Kasumi-1 (cell line): ENCODE results near the gene SYT10.
"Not testable (repeated sequence)": the region's sequence is repeated elsewhere in the genome, so short reads cannot be mapped to it uniquely, and the experiment has no call there.

ENCODE experiments used
- DNase-seq, 2 experiments: peaks; one replicate each; lab custom pipeline; 2025; lab: John Stamatoyannopoulos, UW

The SYT10 gene, protein sequence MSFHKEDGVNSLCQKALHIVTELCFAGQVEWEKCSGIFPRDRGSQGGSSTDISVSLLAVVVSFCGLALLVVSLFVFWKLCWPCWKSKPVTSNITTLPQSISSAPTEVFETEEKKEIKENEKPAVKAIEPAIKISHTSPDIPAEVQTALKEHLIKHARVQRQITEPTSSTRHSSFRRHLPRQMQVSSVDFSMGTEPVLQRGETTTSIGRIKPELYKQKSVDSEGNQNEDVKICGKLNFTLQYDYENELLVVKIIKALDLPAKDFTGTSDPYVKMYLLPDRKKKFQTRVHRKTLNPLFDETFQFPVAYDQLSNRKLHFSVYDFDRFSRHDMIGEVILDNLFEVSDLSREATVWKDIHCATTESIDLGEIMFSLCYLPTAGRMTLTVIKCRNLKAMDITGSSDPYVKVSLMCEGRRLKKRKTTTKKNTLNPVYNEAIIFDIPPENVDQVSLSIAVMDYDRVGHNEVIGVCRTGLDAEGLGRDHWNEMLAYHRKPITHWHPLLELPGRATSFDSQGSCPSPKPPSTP

DNA sequence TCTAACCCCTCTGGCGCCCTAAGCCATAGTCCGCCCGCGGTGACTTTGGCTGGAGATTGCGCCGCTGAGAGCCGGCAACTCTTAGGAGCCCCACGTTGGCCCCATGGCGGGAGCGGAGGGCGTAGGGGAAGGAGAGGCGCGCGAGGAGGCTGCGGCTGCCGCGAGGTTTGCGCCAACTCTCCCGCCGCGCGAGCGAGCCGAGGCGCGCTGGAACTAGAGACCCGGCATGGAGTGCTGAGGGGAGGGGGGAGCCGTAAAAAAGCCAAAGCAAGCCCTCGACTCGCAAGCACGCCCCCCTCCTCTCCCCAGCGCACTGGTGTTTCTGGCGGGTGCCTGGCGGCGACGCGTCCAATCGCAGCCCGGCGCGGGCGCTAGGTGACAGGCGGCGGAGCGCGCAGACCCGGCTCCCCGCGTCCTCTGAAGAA, at the start of gene SYT10:
Gene SYT10, minus strand, starts transcription at position 233 of the 425 bp plus-strand sequence. CDS start 297 bp downstream, outside the sequence.
- no peak for DNase-seq

DNA sequence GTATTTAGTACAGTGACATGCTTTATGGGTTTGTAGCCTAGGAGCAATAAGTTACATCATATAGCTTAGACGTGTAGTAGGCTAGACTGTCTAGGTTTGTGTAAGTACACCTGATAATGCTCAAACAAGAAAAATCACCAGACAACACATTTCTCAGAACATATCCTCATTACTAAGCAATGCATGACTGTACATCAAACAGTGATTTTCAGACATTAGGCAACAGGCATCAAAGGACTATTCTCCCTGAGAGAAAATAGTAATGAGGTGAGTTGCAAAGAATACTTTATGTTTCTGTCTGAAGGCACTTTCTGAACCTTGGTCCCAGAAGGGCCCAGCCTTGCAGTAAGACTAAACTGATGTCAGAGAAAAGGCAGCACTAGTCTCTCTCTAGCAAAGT, 48.4 kb upstream of the SYT10 start:
- no peak for DNase-seq

GRCh38 chr12:33486058-33486457, 46.4 kb upstream of the SYT10 start:
- DNase-seq = no peak

GRCh38 chr12:33484161-33484560, 44.5 kb upstream of the SYT10 start:
- DNase-seq = no peak

GRCh38 chr12:33480366-33480765, 40.7 kb upstream of the SYT10 start:
- DNase-seq = no peak

DNA sequence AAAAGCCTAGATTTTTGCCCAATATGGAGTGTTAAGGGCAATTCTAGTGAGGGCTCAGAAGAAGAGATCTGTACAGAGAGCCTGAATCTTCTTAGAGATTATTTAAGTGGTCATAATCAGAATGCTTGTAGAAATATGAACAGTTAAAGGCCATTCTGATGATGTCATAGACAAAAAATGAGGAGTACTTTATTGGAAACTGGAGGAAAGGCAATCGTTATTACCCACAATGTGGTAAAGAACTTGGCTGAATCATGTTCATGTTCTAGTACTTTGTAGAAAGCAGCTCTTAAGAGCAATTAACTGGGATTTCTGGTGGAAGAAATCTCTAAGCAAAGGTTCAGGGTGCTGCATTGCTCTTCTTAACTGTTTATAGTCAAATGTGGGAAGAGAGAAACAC, 36.4 kb upstream of the SYT10 start:
- no peak for DNase-seq

- DNase-seq = no peak
Measured at GRCh38 chr12:33472299-33472698, 32.7 kb upstream of the SYT10 start.

DNA sequence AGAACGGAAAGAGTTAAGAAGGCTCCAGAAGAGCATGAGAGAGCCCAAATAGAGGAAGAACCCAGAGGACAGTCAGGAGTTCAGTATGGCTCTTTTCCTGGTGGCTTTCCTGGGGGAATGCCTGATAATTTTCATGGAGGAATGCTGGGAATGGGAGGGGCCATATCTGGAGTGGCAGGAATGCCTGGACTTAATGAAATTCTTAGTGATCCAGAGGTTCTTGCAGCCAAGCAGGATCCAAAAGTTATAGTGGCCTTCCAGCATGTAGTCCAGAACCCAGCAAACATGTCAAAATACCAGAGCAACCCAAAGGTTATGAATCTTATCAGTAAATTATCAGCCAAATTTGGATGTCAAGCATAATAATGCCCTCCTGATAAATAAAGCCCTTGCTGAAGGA, 15.5 kb upstream of the SYT10 start:
- DNase-seq = no peak

DNA sequence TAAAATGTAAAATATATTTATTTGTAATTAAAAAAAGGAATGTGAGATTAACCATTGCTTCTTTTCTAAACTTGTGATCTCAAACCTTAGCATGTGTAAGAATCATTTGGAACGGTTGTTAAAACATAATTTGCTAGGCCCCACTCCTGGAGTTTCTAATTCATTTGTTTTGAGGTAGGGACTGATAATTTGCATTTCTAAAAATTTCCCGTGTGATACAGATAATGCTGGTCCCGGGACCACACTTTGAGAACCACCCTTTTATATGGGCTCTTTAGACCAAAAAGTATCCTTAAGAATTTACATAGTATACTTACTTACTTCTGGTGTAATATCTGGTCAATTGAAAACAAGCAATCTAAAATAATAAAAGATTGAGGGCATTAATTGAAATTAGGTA, 10.9 kb upstream of the SYT10 start:
- no peak for DNase-seq

DNA sequence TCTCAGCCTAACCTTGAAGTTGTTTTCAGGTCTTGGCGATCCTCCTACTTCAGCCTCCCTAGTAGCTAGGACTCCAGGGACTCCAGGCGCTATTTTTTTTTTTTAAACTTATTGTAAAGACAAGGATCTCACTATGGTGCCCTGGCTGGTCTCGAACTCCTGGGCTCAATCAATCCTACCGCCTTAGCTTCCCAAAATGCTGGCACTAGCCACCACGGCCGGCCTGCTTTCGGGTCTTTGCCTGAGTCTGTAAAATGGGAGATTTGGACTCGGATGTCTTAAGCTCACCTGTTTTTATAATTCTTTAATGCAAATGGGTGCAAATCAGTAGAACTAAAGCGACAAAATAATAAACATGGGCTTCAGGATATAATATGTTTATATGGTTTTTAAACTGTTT, 858 bp upstream of the SYT10 start:
- DNase-seq = no peak

DNA sequence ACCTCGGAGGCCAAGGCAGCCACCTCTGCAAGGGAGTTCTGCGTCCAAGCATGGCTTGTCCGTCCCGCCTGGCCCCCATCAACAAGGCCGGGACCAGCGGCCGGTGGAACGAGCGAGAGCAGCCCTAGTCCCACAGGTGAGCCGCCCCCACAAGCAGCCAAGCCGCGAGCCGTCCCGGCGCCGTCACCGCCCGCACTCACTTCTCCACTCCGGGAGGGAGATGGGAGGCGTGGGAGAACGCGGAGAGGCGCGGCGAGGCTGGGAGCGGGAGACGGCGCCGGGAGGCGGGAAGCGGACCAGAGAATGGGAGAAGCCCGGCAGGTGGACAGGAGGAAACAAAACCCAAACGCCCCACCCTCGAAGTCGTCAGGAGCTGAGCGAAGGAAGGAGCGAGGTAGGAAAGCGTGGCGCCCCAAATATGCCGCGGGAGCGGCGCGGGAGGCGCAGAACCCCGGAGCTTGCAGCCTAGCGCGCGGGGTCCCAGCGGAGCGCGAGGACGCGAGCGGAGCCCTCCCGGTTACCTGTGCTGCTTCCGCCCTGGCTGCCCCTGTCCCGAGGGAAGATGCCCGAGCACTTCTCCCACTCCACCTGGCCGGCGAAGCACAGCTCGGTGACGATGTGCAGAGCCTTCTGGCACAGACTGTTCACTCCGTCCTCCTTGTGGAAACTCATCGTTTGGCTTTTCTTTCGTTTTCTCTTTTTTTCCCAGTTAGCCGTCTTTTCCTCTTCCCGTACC, 600 bp downstream of the SYT10 start:
- DNase-seq = no peak

GRCh38 chr12:33438025-33438772, 1.4 kb downstream of the SYT10 start:
- no peak for DNase-seq

GRCh38 chr12:33437598-33437997, 2.0 kb downstream of the SYT10 start:
- no peak for DNase-seq

- DNase-seq = no peak
Measured at GRCh38 chr12:33432992-33433391, 6.6 kb downstream of the SYT10 start.

DNA sequence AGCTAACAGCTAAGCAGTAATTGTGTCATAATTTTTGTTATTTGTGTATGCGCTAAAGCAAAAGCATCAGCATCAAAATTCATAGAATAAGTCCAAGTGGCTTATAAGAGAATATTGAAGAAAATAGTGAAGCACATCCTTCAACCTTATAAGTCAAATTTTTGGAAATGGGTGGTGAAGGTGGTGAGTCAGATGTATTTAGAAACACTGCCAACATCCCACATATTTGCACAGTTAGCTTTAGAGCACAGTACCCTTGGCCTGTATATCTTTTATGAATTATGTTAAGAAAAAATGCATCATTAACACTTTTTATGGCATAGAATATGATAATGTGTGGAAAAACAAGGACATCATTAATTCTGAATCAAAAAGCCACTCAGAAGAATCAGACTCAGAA, 8.0 kb downstream of the SYT10 start:
- no peak for DNase-seq

DNA sequence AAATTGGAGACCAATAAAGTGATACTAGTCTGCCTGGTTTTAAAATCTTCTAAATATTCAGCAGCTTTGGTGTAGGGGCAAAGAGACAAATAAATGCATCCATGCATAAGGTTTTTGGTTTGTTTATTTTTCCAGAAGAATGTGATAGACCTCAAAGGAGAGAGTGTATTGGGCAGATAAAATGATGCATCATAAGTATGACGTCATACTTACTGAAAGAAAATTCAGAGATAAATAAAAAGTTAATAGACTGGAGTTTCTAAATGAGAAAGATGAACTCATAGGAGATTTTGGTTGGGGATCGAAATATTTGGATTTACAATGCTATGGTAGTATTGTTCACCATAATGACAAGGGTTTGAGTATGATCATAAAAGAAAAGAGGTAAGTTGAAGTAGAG, 10.2 kb downstream of the SYT10 start:
- no peak for DNase-seq

- DNase-seq = peak; percentile 4 to 15
Measured at GRCh38 chr12:33427071-33427470, 12.5 kb downstream of the SYT10 start.

DNA sequence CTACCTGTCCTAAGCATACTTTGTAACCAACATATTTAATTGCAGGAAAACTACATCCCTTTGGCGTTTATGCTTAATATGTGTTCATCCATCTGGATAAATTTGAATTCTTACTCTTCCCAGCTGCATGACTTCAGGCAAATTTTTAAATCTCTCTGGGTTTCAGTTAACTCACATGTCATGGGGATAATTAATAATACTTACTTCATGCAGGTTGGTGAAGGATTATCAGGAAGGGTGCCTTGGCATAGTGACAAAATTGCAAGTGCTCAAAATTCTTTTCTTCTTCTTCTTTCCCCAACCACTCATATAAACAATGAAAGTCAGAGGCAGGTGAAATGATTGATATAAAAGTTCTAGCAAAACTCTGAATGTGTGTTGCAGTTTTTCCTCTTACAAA, 15.9 kb downstream of the SYT10 start:
- no peak for DNase-seq

GRCh38 chr12:33412410-33412809, 27.2 kb downstream of the SYT10 start:
- not testable (repeated sequence) for DNase-seq

DNA sequence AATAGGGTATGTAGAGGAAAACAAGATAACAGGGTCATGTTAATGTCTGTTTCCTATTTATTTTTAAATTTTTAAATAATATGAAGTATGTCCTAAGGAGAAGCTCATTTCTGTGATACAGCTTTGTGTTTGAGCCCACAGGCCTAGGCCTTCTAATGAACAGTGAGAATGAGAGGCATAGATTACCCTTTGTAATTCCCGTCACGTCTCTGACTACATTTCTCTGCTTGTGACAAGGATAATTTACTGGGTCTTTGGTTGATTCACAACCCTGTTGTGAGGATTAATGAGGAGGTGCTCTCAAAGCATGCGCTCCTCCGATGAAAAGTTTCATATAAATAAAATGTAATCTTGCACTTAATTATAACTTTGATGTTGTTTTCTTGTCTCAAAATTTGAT, 56.1 kb downstream of the SYT10 start:
- DNase-seq = no peak

GRCh38 chr12:33376153-33376552, 63.5 kb downstream of the SYT10 start:
- DNase-seq = no peak

- DNase-seq = no peak
Measured at GRCh38 chr12:33370318-33370717, 69.3 kb downstream of the SYT10 start.
